GM18519 (cell line): ENCODE results near the gene KDM4C.

Experiments
- ATAC-seq: cut with Tn5 transposase; IDR thresholded peaks from one replicate; pipeline ENCODE4 v1.9.1; 2021; ENCODE audit warnings: mild to moderate bottlenecking, moderate library complexity; ENCODE audit not compliant: unreplicated experiment, low FRiP score

The KDM4C gene

DNA sequence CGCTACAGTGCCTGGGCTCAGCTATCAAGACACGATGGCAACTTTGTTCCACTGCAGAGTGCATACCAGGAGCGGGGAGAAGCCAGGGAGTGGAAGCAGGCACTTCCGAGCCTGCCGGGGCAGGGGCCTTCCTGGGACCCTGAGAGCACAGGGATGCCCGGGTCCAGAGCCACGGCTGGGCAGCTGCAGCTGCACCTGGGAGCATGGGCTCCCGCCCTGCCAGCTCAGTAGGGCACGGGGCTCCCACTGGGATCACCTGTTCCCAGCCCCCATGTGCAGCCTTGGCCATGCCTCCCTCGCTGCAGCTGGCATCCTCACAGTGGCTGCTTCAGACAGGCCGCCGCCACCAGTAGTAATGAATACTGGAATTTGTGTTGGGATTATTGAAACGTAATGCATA is 391.5 kb downstream of the KDM4C start:
- no peak for ATAC-seq

DNA sequence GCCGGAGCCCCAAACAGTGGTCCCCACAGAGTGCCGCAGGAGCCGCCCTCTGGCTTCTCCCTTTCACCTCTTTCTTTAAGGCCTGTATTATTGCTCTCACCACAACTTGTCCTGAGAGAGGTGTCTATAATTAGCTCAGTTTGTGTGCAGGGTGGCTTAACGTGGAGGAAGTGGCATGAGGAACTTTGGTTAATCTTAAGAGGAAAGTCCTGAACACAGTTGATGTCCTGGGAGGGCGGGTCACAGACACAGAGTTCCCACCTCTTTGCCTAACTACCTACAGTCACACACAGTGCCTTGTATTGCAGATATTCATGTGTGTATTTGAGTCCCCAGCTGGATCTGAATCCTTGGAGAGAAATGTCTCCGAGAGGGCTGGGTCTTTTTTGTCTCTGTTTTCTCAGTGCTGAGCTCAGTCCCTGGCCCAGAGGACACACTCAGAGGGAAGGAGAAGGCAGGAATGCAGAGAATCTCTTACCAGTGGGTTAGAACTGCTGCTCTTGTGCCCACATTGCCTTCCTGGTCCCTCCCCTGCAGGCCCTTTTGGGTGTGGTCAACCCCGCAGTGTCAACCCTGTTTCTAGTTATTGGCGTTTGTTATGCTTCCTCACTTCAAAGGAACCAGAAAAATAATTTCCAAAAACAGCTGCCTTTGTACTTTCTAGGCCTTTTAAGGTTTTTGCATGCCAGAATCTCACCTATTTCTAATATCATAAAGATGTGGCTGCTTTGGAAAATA is 392.5 kb downstream of the KDM4C start:
- no peak for ATAC-seq

DNA sequence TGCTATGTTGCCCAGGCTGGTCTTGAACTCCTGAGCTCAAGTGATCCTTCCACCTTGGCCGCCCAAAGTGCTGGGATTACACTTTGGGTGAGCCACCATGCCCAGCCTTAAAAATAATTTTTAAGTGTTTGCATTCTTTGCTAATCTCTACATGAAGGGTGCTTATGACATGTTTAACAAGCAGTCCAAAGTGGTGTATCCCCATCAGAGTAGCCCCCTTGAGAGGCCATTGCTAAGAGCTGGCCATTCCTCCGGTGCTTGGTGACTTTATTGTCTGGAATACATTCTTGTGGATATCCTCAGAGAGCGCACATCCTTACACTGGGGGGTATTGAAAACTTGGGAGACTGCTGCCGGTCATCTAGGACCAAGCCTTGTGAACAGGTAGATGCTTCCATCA is 395.4 kb downstream of the KDM4C start:
- no peak for ATAC-seq

DNA sequence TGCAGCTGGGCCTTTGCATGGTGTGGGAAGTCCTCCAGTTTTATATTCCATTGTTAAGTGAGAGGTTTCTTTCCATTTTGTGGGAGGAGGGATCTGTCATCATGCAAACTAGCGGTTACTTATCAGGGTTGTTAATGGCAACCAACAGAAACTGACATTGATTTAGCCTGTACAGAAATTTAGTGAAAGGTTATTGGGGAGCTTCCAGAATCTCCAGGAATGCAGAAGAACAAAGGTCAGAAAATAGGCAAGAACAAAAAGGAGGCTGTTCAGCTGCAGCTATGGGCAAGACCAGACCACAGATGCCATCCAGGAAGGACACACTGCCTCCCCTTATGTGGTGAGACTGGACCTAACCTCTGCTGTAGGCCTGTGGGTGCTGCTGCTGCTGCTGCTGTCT is 395.8 kb downstream of the KDM4C start:
- ATAC-seq: no peak

DNA sequence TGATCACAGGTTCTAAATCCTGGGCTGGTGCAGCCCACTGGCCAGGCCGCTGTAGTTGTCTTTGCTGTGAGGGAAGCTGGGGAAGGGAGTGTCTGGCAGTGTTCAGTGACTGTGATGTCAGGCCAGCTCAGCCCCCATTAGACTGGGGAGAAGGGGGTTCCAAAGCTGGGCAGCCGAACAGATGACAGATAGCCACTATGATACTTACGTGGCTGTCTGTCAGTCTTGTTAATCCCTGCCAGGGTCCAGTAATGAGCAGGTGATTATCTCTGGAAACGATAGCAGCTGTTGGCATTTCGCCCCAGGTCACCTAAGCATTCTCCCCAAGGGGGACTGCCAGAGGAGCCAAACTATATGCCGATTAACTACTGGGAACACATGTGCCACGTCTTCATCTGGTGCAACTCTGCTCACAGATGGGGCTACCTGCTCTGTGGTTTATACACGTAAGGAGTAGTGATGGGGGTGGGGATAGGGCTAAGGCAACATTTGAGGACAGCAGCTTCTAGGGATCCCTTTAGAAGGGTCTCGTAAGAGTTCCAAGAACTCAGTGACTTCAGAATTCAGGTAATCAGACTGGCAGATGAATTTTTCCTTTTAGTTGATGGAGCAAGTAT is 396.3 kb downstream of the KDM4C start:
- no peak for ATAC-seq

DNA sequence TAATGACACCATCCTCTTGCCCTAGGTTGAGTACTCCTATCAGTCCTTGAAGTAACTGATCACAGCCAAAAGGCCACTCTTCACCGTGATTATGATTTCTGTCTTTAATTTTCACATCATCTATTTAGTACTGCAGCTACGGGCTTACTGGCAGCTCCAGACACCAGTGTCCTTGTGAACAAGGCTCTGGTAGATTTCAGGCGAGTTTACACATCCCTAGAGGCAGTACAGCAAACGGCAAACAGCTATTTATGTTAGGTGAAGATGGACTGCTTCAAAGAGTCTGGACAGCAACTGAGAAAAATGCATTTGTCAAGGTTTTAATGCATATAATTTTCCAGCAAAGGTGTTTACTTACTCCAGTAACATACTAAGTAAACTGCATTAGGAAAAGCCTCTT is 396.9 kb downstream of the KDM4C start:
- no peak for ATAC-seq

DNA sequence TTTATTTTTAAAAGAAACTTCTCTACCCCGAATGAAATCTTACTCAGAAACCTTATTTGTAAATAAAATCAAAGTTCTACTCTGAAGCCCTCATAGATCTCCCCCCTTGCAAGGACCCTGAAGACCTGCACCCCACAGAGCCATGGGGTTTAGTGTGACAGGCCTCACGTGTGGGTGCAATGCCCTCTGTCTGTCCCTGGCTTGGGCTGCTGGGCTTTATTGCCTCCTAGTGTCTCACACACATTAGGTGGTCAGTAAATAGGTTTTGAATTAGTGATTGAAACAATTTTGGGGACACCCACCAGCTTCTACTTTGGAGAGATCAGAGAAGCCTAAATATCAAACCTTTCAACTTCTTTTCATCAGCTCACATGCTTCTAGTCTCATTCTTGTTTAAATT is 403.7 kb downstream of the KDM4C start:
- no peak for ATAC-seq

DNA sequence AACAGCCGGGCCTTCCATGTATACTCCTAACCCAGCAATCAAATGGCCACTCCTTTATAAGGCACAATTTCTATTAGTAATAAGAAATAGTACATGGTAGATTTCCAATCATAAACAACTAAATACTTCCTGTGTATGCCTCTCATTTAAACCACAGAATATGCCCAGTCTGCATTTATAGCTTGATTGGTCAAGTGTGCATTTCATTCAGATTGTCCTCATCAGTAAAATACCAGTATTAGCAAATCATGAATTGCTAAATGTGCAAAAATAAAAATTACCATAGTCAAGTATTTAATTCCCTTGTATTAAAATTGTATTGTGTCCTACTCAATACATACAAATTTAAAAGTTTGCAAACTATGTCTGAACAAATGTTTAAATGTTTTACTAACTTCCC is 406.2 kb downstream of the KDM4C start:
- no peak for ATAC-seq

DNA sequence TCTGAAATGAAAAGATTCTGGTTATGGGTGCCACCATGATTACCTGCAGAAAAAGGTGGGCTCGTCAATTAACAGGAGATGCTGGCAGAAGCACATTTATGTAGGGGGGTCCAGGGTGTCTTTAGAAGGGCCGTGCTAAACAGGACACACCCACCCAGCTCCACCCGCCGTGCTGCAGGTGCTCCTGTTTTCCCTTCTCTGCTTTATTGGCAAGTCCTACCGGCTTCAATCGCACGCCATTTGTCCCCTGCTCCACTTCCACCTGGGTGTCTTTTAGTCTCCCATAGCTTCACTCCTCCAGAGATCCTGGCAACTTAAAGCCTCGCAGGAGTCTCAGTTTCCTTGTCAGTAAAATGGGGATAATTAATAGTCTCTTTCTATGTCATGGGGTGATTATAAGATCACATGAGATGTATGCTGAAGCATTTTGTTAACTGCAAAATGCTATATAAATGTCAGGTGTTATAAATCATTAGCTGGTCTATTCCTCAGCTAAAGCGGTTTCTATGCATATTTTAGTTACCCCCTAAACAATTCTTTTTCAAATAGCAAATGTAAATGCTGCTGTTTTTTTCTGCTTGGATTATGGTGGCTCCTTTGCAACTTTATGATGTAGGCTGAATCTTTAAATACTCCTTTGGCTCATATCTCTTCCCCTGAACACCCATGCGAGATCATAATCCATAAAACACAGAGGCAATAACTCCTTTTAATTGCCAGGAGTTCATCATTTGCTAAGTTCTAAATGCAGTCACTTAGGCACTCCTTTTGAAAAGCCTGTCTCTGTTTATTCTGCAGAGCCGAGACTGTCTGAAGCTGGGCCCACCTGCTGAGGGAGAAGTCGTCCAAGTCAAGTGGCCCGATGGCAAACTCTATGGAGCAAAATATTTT is 406.9 kb downstream of the KDM4C start:
- ATAC-seq: no peak

DNA sequence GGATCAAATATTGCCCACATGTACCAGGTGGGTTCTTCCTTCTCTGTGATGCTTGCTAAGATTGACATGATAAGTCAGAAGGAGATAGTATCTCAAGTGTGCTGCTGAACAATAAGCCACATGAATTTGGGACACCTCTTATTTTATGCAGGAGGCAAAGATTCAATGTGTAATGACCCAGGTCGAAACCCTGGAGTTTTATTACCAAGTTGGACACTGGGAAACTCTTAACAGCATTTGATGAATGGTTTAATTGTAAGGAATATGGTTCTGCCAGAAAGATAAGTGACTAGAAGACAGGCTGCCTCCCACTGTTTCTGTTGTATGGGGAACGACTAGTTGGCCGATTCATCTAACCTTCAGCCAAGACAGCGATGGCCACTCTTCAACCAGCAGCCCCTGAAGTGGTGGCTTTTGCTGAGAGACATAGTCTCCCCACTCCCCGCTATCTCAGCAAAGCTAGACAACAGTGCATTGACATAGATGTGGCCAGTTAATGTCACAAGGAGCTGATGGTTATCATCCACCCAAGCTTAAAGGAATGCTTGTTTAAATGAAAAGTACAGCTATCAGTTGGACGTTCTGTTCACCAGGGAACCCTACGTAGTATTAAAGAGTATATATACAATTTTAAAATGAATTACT is 407.7 kb downstream of the KDM4C start:
- ATAC-seq: no peak

DNA sequence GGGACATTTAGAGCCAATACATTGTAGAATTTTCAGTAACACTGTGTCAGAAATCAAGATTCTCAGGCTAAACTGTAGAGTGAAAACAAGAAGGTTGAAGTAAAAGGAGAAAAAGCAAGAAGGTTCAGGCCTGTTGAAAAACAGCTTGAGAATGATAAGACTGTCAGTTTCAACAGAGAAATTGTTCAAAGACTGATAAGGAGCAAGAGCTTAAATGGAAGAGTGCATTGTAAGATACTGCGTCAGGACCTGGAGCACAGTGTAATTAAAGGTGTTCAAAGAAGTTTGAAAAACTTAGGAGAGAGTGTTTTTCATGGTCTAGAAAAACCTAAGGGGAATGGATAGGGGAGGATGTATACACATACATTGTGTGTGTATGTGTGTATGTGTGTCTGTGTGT is 408.3 kb downstream of the KDM4C start:
- no peak for ATAC-seq

DNA sequence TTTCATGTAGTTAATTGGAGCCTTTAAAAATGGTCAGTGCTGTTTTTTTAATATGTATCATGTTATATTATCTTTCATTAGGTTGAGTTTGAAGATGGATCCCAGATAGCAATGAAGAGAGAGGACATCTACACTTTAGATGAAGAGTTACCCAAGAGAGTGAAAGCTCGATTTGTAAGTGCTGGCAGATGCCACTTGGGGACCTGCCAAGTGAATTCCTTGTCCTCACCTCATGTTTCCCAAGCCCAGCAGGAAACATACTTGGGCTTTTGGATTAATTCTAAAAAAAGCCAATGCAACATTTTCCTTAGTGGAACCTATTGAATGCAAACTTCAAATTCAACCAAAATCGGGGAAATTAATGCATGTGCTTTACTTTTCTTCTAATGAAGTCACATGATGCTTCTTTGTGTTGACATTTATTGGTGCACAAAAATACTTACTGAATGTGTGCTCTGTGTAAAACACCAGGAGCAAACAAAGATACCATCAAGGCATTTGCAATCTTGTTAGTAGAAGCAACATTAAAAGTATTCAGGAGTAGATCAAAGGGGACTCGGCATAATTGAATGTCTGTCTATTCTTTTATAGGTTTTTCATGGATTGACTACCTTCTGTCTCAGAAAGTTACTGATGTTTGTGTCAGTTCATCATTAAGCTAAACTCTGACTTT is 412.1 kb downstream of the KDM4C start:
- no peak for ATAC-seq

DNA sequence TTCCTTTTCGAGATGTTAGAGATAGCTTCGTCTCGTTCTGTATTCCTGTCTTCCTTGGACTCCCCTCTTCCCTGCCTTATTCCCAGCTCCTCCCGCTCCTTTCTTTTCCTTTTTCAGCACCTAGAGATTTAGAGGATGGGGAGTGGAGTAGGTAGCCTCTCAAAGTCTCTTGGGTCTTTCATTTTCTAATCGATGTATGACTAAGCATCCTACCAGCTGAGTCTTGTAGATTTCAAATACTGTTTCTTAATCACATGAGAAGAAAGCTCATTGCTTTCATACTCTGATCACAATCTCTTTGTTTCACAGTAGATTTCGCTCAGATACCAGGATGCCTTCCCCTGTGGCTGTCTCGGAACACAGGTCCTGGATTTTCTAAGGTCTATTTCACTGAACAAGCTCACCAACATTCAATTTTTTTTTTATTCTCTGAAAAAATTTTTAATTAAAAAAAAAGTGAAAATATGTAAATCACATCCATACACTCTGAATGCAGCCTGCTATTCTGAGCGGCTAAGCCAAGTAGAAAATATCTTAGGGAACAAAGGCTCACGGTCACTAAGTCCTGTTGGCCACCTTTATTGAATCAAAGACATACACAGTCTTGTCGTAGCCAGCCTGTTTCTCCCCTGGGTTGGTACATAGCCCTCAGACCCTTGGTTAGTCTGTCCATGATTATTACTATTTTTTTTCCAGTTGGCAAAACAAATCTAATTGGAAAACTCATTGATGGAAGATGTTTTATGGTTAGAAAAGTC is 413.8 kb downstream of the KDM4C start:
- no peak for ATAC-seq

DNA sequence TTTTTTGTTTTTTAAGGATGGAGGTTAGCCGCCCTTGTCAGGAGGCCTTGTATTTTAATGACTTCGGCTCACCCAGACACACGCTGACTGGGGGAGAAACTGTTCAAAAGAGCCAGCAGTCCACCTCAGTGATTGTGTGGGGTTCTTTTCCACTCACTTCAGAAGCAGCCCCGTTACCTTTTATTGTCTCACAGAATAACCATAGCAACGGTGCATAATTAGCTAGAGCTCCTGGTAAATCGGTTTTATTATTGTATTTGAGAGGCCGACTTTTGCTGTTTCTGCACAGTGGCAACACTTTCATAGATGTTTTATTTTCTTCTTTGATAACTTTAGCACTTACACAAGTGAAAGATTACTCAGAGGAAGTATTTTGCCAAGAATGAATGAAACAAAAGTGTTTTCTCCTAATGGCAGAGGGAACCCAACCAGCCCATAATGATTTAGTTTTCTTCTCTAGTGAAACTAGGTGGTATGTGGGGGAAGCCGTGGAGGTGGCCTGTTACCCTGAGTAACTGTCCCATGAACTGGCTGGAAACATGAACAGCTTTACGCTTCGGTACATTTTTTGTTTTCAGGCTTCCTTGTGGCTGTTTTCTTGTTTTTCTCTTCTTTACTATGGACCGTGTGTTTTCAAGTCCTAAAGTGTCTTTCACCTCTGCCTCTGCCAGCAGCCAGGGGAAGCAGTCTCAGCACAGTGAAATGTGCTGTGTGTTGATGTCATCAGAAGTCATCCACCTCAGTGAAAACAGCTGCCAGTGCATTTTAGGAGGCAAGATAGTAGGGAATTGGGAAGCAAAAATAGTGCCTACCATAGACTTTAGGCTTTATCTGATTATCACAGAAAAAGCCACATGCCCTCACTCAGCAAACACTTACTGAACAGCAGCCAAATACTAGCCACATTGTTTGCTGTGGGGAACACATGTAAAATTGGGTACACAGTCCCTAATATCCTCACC is 414.7 kb downstream of the KDM4C start:
- no peak for ATAC-seq

DNA sequence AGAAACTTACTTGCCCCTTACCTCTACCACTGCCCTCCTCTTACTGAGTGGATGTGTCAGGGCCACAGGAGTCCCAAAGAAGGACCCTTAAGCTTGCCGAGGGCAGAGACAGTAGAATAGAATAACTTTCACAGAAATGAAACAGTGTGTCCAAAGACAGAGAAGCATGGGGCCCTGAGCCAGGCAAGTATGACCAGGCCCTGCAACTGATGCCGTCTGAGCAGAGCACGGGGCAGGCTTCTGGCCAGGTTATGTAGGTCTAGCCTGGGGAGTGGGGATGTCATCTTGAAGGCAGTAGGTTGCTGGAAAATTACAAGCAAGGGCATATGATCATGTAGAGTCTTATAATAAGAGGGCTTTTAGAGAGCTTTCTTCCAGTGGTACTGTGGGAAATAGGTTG is 415.4 kb downstream of the KDM4C start:
- ATAC-seq: no peak

DNA sequence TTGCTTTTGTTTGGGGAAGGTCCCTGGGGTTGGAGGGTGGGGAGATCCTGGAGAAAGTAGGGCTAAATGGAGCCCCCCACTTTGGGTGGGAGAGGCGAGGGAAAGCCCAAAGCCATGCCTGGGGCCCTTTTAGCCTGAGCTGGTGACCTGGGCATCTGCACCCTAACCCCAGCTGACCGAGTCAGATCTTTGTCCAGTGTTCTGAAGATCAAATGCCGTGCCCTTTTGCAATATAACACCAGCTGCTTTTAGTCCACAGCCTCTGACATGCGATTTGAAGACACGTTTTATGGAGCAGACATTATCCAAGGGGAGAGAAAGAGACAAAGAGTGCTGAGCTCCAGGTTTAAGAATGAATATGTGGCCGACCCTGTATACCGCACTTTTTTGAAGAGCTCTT is 416.5 kb downstream of the KDM4C start:
- ATAC-seq: no peak

DNA sequence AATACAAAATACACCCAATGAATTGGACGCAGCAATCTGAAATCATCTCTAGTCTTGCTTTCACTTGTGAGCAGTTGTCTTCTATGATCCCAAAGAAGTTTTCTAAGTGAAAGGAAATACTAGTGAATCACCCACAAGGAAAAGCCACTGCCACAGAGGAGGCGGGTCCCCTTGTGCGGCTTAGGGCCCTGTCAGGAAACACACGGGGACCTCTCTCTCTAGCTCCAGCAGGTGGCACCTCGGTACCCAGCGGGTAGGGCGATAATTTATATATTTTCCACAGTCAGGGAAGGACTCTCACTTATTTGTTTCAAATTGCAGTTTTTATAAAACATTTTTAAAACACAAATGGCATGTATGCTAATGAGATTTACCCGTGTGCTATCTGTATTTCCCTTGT is 417.1 kb downstream of the KDM4C start:
- no peak for ATAC-seq

DNA sequence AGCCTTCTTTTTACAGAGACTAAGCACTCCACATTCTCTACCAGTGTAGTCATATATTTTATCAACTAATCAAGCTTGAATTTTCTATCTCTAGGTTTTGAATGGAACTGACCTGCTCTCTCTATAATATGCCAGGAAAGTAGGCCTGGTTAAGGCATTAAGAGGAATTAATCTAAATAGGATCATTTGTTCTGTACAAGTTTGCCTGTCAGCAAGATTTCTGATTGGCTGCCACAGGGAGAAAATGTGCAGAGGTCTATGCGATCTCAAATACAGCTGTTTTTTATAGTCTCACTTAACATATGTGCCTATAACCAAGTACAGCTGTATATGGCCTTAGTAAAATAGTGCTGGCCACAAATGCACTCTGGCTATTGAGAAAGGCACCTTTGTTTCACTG is 418.8 kb downstream of the KDM4C start:
- ATAC-seq: no peak

DNA sequence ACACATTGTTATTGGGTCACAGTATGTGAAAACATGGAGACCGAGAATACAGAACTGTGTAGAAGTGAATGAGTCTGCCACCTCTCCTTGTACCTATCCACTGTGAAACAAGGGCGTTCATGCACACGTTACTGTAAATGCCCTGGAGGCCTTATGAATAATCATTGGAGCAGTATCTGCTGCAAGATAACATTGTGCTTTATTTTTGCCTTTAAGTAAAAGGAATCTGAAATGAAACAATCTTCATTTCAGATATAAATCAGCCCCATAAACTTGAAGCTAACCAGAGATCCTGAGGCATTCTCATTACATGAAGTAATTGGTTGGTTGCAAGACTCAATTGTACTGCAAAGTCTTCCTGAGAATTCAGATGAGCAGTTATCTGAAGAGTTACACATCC is 419.6 kb downstream of the KDM4C start:
- ATAC-seq: no peak
